ENCODE measurements around the gene ZSWIM5.

ZSWIM5 gene

GRCh38 chr1:45216861-45217260, 10.5 kb upstream of the ZSWIM5 start:
- no peak for DNase-seq (ENCODE audit: low read depth in 2 of 2)
- no peak for TF ChIP-seq CTCF (IDR thresholded peaks at IDR 0.05; ENCODE audit: low read depth, low read length)
- H3K4me3 ChIP-seq (replicated peaks in 1 of 2; ENCODE audit: low read depth in 2 of 2, low read length in 2 of 2), result no peak overlapping the region

GRCh38 chr1:45216200-45216541, 9.8 kb upstream of the ZSWIM5 start:
- no peak overlapping the region for H3K4me3 ChIP-seq (replicated peaks in 1 of 2; ENCODE audit: low read depth in 2 of 2, low read length in 2 of 2)
- no peak for TF ChIP-seq CTCF (IDR thresholded peaks at IDR 0.05; ENCODE audit: low read depth, low read length)
- no peak for DNase-seq (ENCODE audit: low read depth in 2 of 2)

- H3K4me3 ChIP-seq (replicated peaks in 1 of 2; ENCODE audit: low read depth in 2 of 2, low read length in 2 of 2), result no peak overlapping the region
- TF ChIP-seq CTCF (IDR thresholded peaks at IDR 0.05; ENCODE audit: low read depth, low read length), result no peak
- no peak for DNase-seq (ENCODE audit: low read depth in 2 of 2)
These were observed 9.2 kb upstream of the ZSWIM5 start for GRCh38 chr1:45215485-45216199.

GRCh38 chr1:45213892-45214291, 7.5 kb upstream of the ZSWIM5 start:
- no peak for DNase-seq (ENCODE audit: low read depth in 2 of 2)
- no peak overlapping the region for H3K4me3 ChIP-seq (replicated peaks in 1 of 2; ENCODE audit: low read depth in 2 of 2, low read length in 2 of 2)
- no peak for TF ChIP-seq CTCF (IDR thresholded peaks at IDR 0.05; ENCODE audit: low read depth, low read length)

GRCh38 chr1:45211076-45211475, 4.7 kb upstream of the ZSWIM5 start:
- no peak for TF ChIP-seq CTCF (IDR thresholded peaks at IDR 0.05; ENCODE audit: low read depth, low read length)
- no peak for DNase-seq (ENCODE audit: low read depth in 2 of 2)

GRCh38 chr1:45206808-45207623, 611 bp upstream of the ZSWIM5 start:
- no peak for TF ChIP-seq CTCF (IDR thresholded peaks at IDR 0.05; ENCODE audit: low read depth, low read length)
- H3K4me3 ChIP-seq (replicated peaks in 1 of 2; ENCODE audit: low read depth in 2 of 2, low read length in 2 of 2), result peak overlapping the region; percentile 36 to 80
- DNase-seq (ENCODE audit: low read depth in 2 of 2), result no peak

More at GRCh38 chr1:45211076-45211475, 4.7 kb upstream of the ZSWIM5 start:
- H3K4me3 ChIP-seq (replicated peaks in 1 of 2; ENCODE audit: low read depth in 2 of 2, low read length in 2 of 2), result no peak overlapping the region
